Stimulated activated CD8-positive, alpha-beta memory T cell treated with anti-CD3 and anti-CD28 coated beads, Interleukin-15, amount 100 ng/mL, for 1 hour (primary cell): ENCODE data around the gene SH3TC1.

Experiments
- DNase-seq: peaks from one replicate; pipeline ENCODE4 v3.0.0-alpha.2; 2020; ENCODE audit warnings: low read depth

SH3TC1 gene

DNA sequence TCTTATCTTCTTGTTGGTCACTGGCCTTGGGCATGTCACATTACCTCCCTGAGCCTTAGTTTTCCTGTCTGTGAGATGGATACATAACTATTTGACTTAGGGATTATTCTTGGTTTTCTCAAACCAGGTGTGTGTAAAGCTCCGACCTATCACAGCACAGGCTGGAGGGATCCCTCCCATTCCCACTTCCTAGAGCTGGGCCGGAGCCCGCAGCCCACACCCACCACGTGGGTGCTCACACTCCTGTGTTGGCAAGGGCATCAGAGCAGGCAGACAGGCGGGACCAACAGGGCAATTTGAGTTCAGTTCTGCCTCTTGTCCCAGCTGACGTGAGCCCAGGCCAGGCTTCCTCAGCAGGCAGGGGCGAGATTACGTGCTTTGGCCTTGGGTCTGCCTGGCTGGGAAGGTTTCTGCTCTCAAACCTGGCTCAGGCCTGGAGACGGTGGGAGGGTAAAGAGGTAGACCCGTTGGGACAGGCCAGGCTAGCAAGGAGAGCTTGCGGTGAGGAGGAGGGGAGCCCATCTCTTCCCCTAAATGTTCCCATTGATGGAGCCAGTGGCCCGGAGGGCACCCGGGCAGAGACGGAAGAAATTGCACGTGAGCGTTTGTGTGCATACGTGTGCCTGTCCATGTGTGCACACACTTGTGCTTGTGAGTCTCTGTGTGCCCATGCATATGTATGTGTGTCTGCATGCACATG lies 734 bp upstream of the SH3TC1 start:
- DNase-seq, result no peak

DNA sequence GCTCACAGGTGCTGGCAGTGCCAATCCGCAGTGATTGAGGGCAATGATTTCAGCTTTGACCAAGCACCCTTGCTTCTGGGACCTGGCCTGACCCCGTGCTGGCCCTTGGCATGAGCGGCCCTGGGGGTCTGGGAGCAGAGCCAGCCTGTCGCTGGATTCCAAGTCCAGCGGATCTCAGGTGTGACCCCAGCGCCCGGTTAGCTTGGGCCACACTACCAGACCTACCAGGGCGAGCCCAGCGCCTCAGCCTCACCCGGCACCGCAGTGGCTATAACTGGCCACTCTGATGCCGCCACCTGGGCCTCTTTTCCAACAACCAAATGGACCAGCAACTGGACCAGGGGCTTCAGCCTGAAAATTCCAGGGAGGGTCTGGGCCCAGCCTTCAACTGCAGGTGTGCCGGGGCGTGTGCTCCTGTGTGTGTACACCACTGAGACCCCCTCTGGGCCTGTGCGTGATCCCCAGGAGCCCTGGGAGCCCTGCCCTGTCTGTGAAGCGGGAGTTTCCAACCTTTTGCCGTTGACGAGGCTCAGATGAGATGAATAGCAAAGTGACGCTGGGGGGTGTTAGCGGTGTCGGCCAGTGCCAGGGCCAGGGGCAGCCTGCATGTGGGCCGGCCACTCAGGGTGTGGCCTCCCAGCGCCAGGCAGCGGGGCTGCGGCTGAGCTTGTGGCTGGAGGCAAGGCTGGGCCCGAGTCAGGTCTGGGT lies 658 bp downstream of the SH3TC1 start:
- no peak for DNase-seq

DNA sequence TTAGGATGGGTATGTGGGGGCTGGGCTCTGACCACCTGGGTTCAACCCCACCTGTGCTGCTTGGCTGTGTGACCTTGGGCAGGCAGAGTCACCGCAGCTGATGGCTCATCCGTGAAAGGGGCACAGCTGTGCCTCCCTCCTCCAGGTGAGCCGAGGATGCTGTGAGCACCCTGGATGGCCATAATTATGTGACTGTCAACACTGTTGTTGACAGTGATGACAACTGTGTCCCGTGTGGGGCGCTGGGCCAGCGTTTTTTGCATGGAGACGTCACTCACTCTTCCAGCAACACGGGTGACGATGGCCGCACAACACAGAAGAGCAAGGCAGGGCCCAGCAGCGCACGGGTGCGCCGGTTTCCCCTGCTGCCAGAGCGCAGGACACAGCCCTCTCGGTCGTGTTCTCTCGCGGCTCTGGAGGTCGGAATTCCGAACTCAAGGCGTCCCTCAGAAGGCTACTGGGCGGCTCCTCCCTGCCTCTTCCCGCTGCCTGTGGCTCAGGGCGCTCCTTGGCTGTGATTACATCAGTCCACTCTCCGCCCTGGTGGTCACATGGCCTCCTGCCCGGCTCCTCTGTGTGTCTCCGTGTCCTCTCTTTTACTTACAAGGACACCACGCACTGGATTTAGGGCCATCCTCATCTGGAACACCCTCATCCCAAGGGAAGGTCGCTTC lies 1.3 kb downstream of the SH3TC1 start:
- DNase-seq, result no peak

DNA sequence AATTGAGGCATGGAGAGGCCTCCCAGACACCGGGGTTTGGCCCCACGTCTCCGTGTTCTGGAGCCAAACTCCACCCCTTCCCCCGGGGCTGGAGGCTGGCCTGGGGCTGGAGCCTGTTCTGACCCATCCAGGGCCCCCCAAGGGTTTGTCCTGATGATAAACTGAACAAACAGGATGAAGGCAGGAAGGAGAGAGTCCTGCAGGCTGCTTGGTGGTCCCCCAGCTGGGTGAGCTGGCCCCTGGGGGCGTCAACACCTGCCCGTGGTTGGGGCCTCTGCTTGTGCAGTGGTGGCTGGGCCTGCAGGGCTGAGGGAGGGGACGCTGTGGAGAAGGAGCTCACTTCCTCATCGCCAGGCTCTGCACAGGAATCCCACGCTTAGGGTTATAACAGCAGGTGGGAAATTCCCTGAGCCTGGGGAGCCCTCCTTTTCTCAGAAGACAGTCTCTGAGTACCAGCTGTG lies 2.3 kb downstream of the SH3TC1 start:
- no peak for DNase-seq

DNA sequence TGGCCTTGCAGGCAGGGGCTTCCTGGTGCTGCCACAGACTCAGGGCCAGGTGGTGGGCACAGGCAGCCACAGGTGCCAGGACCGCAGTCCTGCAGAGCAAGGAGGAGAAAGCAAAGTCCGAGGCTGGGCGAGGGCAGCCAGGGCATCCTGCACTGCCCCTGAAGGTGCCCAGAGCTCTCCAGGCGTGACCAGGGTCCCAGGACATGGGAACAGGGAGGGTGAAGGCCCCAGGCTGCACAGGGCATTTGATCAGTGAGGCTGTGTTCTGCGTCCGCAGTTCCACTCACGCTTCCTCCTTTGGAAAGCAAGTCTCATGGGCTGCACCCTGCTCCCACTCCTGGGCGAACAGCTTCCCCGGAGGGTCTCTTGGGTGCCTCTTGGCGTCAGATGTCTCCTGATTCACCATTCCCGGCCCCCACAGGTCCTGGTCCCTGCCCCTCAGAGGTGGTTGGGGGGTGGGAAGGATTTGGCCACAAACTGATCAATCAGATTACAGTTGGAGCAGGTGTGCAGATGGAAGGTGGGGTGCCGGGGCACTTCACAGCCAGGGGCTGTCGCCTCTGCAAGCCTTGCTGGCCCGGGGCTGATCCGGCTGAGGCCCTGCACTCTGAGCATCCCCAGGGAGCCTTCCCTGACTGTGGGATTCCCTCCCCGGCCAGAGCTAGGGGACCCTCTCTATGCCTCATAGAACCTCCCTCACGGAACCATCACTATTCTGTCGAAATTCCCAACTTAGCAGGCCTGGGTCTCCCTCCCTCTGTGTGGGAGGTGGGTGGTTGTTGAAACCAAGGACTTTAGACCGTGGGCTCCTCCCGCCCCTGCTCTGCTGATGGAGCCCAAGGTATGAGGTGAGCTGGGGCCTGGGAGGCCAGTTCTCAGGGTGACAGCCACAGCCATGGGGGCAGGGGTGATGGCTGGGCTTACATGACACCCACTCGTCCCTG lies 3.3 kb downstream of the SH3TC1 start:
- no peak for DNase-seq

DNA sequence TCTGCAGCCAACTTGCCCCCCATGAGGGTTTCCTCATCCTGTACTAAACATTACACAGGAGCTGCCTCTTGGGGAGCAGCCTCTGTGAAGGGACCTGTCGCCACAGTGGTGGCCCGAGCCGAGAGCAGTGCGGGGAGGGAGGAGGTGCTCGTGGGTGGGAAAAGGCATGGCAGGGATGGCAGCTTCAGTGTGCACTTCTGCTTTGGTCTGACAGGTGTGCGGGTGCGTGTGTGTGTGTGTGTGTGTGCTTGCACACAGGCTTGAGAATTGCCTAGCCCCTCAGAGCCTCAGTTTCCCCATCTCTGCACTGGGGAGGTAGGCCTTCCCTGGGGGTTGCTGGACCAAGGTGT lies 3.9 kb downstream of the SH3TC1 start:
- DNase-seq, result no peak

DNA sequence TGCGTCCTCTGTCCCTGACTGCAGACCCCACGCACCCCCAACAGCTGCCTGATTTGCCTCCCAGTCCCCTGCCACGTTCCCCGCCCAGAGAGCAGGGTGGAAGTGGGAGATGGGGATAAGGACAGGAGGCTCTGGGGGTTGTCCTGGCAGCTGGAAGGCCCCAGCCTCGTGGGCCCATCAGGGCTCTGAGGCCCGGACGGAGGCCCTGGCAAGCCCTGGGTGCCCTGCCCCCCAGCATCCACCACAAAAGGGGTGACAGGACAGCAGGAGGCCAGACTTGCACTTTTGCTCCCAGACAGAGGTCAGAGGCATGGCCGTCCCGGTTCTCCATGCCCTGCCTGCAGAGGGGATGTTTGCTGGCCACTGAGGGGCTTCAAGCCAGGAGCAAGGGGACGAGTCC lies 4.7 kb downstream of the SH3TC1 start:
- DNase-seq, result no peak

DNA sequence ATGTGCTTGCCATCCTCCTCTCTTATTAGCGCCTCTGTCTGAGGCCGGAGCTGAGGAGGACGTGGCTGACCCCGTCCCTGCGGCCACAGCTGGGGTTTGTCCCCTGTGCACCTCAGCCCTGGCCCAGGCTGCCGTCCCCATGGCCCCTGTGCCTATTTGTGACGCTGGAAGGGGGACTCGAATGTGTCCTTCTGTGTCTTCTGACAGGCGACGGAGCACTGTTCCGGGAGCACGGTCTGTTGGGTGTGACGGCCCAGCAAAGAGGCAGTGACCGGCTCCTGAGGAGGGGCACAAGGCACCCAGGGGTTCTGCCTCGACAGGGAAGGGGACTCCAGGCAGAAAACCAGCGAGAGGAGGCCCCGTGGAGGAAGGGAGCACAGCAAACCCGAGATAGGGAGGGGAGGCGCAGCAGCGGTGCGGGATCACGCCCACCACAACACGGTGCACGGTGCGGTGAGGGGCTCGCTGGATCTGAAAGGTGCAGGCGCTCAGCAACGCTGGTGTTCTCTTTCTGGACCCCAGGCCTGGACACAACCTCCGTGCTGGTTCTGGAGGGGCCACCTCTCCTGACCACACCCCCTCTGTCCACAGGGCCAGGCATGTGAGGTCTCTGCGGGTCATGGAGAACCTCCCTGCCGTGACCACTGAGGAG lies 5.6 kb downstream of the SH3TC1 start:
- no peak for DNase-seq

DNA sequence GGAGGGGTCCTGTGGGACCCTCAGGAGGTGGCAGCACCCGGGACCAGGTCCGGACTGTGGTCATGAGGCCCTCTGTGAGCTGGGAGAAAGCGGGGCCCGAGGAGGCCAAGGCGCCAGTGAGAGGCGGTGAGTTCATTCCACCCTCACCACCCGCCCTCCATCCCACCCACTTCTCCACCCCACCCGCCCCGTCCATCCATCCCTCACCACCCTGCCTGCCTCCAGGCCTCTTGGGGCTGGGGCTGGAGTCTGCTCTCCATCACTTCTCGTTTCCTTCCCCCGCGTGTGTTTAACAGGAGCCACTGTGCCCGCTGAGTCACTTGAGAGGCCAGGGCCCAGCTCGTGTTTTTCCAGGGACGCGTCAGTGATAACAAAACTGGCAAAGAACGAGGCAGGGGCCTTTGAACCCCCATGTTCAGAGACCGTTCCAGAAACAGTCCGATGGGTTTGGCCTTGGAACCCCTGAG lies 6.2 kb downstream of the SH3TC1 start:
- DNase-seq, result no peak

DNA sequence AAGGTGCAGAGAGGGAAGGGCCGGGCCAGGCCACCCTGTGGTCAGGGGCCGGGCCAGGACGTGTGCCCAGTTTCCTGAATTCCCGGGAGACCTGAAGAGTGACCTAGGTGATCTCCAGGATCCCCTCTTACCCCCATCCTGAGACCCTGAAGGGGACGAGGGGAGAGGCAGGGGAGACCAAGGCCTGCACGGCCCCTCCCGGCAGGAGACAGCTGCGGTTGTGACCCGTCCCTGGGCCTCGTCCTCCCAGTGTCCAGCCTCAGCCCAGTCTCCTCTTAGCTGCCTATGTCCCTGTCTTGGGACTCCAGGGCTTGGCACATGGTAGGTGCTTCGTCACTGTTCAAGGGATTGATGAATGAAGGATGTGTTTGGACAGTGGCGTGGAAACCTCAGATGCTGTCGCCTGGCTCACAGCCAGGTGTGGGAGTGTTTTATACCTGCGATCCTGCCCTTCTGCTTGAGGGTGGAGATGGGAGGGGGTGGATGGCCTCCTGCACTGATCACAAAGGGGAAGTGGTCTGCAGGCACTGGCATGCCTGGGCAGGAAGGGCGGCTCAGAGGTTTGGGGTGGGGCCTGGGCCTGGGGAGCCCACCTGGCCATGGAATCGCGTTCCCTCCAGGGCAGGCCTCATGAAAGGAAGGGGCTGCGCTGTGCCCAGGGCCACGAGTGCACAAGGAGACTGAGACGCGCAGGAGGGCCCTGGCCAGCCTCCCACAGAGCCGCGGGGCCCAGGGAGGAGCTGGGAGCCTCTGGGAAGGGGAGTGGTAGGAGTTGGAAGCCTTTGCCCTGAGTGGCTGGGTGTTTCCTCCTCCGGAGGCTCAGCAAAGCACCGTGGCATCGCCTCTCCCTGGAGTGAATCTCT lies 6.9 kb downstream of the SH3TC1 start:
- no peak for DNase-seq

DNA sequence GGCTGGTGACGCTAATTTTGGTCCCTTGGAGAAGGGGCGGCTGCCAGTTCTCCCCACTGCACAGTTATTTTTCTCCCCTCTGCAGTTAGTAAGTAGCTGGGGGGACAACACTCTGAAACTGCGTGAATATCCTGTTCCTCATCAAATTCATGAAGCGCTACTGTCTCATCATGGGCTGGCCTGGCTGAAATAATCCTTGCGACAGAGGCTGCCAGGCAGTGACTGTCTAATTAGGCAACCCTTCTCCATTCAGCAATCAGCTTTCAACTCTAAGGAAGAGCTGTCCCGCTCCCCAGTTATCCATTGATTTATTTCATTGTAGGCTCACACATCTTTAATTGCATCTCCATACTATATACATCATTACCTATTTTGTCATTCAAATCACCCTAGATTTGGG lies 8.2 kb downstream of the SH3TC1 start:
- no peak for DNase-seq

DNA sequence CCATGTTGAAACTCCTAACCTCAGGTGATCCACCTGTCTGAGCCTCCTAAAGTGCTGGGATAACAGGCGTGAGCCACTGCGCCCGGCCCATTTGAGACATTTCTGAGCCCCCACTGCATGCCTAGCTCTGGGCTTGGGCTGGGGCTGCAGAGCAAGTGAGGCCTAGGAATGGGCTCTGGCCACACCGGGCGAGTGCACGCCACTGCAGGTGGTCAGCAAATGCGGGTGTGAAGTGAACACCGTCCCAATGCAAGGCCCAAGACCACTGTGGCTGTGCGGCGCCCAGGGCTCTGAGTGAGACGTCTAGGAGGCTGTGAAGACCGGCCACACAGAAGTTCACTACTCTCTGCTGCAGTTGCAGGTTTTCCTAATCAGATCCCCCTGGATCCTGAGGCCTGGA lies 9.5 kb downstream of the SH3TC1 start:
- no peak for DNase-seq

DNA sequence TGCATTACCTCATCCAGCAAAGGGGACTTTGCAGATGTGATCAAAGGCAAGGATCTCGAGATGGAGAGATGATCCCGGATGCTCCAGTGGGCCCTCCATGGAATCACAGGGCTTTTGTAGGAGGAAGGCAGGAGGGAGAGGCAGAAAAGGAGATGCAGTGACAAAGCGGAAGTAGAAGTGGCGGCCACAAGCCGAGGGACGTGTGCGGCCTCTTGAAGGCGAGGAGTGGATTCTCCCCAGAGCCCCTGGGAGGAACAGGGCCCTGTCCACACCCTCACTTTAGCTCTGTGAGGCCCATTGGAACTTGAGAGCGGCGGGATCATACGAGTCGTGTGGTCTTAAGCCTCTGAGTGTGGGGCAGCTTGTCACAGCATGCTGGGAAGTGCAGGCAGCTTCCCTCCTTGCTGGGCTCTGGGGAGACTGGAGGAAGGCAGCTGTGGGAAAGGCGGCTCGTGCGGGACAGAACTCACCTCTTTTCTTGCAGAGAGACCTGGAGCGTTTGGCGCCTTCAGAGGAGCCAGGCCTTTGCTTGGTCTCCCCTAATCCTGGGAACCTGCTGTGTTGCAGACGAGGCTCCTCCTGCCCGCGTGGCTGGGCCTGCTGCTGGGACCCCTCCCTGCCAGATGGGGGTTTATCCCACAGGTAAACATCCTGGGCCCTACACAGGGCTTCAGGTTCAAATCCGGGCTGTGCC lies 10.2 kb downstream of the SH3TC1 start:
- DNase-seq, result no peak

DNA sequence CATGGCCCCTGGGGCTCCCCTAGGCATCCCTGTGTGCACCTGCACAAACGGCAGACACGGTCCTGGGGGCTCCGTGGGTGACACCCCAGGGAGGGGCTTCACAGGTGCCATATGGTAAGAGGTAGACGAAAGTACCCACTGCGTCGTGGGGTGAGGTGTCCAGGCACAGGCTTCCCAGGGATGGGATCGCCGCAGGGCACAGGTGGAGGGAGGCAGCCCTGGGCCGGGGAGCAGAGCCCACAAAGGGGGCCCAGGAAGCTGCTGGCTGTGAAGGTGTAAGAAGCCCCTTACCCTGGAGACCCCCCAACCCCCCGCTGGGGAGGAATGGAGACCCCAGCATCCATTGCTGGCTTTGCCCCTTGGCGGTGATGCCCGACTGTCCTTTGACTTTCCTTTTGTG lies 10.9 kb downstream of the SH3TC1 start:
- no peak for DNase-seq

DNA sequence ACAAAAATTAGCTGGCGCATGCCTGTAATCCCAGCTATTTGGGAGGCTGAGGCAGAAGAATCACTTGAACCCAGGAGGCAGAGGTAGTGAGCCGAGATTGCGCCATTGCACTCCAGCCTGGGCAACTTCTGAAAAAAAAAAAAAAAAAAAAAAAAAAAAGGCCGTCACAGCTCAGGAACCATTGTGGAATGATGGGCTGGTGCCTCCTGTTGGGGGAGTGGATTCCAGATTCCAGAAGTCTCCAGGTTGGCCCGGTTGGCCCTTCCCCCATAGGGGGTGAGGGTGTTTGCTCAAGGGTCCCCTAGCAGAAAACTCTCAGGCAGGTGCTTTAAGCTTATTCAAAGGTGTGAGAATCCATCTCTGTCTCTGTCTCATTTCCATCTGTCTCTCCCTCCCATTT lies 11.5 kb downstream of the SH3TC1 start:
- DNase-seq, result no peak

DNA sequence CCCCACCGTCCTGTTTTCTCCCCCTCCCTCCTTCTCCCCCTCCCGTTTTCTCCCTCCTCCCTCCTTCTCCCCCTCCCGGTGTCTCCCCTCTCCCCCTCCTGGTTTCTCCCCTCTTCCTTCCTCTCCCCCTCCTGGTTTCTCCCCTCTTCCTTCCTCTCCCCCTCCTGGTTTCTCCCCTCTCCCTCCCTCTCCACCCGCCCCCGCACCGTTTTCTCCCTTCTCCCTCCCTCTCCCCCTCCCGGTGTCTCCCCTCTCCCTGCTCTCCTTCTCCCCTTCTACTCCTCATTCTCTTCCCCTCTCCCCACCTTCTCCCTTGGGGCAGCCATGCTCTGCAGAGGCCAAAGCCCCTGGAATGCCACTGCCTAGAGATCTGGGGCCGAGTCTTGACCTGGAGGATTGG lies 12.2 kb downstream of the SH3TC1 start:
- no peak for DNase-seq

DNA sequence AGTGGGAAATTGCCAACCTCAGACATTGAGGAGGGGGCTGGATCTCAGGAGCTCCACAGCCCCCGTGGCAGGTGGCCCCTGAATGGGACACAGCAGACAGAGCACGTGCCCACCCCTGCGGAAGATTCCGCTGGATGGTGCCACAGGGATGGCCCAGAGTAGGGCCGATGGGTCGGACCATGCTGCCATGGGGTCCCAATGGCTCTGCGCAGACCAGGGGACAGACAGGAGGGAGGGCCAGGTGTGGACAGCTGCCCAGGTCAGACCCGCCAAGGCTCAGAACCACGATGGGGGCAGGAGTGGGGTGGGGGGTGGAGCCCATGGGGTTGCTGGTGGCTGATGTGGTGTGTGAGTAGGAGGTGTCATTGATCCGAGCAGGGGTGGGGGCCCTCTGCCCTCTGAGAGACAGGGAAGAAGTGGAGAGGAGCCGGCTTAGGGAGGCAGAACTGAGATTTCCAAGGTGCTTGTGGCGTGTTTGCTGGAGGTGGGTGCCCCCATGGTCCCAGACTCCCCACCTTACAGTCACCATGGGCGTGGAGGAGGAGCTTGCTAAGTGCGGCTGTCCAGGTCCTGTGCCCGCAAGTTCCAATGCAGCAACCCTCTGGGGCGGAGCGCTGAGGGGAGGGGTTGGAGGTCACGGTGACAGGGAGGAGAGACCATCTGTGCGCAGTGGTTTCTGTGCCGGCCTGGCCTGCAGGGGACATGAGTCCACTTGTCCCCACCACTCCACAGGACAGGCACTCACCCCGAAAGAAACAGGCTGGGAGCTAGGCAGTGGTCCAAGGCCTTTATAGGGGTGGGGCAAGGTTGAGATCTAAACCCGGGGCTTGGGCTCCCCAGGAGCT lies 12.9 kb downstream of the SH3TC1 start:
- DNase-seq, result no peak

DNA sequence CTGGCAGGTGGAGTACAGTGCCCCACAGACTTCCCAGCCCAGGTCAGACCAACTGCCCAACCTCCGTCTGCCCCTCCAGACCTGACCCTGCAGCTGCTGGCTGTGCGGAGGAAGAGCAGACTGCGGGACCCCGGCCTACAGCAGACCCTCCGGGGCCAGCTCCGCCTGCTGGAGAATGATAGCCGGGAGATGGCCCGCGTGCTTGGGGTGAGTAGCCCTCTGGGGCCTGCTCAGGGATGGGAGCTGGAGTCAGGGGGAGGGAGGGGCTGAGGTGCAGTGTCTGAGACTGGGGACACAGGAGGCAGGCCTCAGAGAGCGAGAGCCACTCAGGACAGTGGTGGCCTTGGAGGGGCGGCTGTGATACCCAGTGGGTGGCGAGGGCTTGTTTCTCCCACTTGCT lies 13.5 kb downstream of the SH3TC1 start:
- DNase-seq, result no peak

DNA sequence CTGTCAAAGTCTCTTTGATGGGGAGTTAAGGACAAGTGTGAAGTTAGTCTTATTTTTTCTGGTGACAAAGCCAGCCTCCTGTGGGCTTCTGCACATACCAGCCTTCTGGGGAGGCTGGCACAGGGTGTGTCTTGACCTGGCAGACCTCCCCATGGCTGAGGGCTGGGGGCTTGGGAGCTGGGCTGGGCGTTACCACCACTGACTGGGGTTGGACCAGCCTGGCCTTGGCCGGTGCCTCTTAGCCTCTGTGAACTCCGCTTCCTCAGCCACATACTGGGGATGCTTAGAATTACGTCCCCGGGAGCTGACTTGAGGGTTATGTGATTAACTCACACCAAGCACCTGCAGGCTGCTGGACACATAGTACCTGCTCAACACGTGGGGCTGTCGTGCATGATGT lies 14.0 kb downstream of the SH3TC1 start:
- DNase-seq, result no peak
